ENCODE data around the gene GPAT2. TPM values are rescaled to one million over a fixed set of nuclear protein-coding genes. Genes with fewer than 3 reads are reported as not detected.

The GPAT2 gene
- total RNA-seq, 1 donor from 2014 or later, result 2.6 TPM

Other genes with a start within 250 kb of the GPAT2 start
- gene ANKRD36C, start 43.1 kb downstream of the GPAT2 start, total RNA-seq (ENCODE audit: insufficient read depth, low replicate concordance), result 86.4 TPM
- 1.9 TPM for gene ADRA2B, start 81.7 kb upstream of the GPAT2 start, total RNA-seq (ENCODE audit: insufficient read depth, low replicate concordance)
- 1.4 TPM for gene ASTL, start 103.6 kb upstream of the GPAT2 start, total RNA-seq (ENCODE audit: insufficient read depth, low replicate concordance)
- gene DUSP2, start 110.5 kb upstream of the GPAT2 start, total RNA-seq (ENCODE audit: insufficient read depth, low replicate concordance), result 28.9 TPM
- 42.1 TPM for gene STARD7, start 173.9 kb upstream of the GPAT2 start, total RNA-seq (ENCODE audit: insufficient read depth, low replicate concordance)
- 13.5 TPM for gene TMEM127, start 231.1 kb upstream of the GPAT2 start, total RNA-seq (ENCODE audit: insufficient read depth, low replicate concordance)
- 49.1 TPM for gene CIAO1, start 231.3 kb upstream of the GPAT2 start, total RNA-seq (ENCODE audit: insufficient read depth, low replicate concordance)